ENCODE results near the gene CNTN6. TPM values are rescaled to one million over a fixed set of nuclear protein-coding genes. Genes with fewer than 3 reads are reported as not detected.

The CNTN6 gene
- total RNA-seq, result 35.1 TPM

GRCh38 chr3:1092771-1093170 lies at the start of gene CNTN6:
Gene CNTN6 (plus strand): TSS chr3:1093024. CDS start chr3:1148009, 54,985 bp downstream.

Small RNA genes lying within 50 kb of the gene (small RNA-seq; reads per million reads assigned to genes)
- gene CRB3P1 (not detected), gene RN7SL120P (not detected)

Measured in diencephalon (tissue), 1 donor.